ENCODE data around the gene SPDEF. TPM values are rescaled to one million over a fixed set of nuclear protein-coding genes. Genes with fewer than 3 reads are reported as not detected.

The SPDEF gene
- polyA plus RNA-seq, 3 donors: 0.05 TPM; not detected in 2

GRCh38 chr6:34544776-34545471 is 11.2 kb downstream of the SPDEF start:
- H3K36me3 Mint-ChIP-seq: no peaks in the 10 kb centered on the region
- H3K9me3 Mint-ChIP-seq: no peaks in the 10 kb centered on the region
- no peak for TF ChIP-seq CTCF (IDR thresholded peaks at IDR 0.05)
- Histone ChIP-seq H2AFZ (ENCODE audit: insufficient read depth, low read depth, low read length, poor library complexity, severe bottlenecking) (no peak overlapping the region), H3K27me3 (ENCODE audit: control insufficient read depth in 2 of 2, insufficient read depth in 2 of 2, low read length in 2 of 2) (no peaks in the 10 kb centered on the region), H3K4me3 (replicated peaks in 1 of 3; ENCODE audit: low read depth in 2 of 3, low read length in 3 of 3) (no peak overlapping the region), H3K27ac (ENCODE audit: low read depth in 1 of 2, low read length in 2 of 2) (no peak overlapping the region), H3K79me2 (ENCODE audit: insufficient read depth, low read length) (no peaks in the 10 kb centered on the region), H3K4me2 (replicated peaks; ENCODE audit: extremely low read depth, low read length, poor library complexity, severe bottlenecking) (no peak overlapping the region), H3K9ac (ENCODE audit: insufficient read depth, low read length, poor library complexity, severe bottlenecking) (no peak overlapping the region), H3K9me3 (replicated peaks in 1 of 2; ENCODE audit: control insufficient read depth in 1 of 2, insufficient read depth in 1 of 2, low read length in 2 of 2) (no peaks in the 10 kb centered on the region), H3K36me3 (replicated peaks in 1 of 2; ENCODE audit: control insufficient read depth in 1 of 2, insufficient read depth in 2 of 2, low read length in 2 of 2) (no peaks in the 10 kb centered on the region), H3K4me1 (ENCODE audit: control insufficient read depth in 1 of 2, insufficient read depth in 2 of 2, low read length in 2 of 2) (no peaks in the 10 kb centered on the region), H4K20me1 (ENCODE audit: insufficient read depth, low read length) (no peaks in the 10 kb centered on the region)
- no peak overlapping the region for H3K4me3 Mint-ChIP-seq
- no peaks in the 10 kb centered on the region for H3K4me1 Mint-ChIP-seq
- no peak for DNase-seq
- intact Hi-C loops (cut with micrococcal nuclease): no loop called here
- WGBS (ENCODE audit: insufficient coverage): 93% methylated on average over 7 of the region's 13 CpGs
- H3K27ac Mint-ChIP-seq: no peak overlapping the region
- H3K27me3 Mint-ChIP-seq (ENCODE audit: low read depth in 3 of 3): peaks cover 0 to 5% (median 2%) of the 10 kb centered on the region in 3 donors

GRCh38 chr6:34544052-34544604 is 12.0 kb downstream of the SPDEF start:
- H3K27me3 Mint-ChIP-seq (ENCODE audit: low read depth in 3 of 3): peaks cover 0 to 5% (median 2%) of the 10 kb centered on the region in 3 donors
- Histone ChIP-seq H3K9ac (ENCODE audit: insufficient read depth, low read length, poor library complexity, severe bottlenecking) (no peak overlapping the region), H3K27ac (ENCODE audit: low read depth in 1 of 2, low read length in 2 of 2) (no peak overlapping the region), H3K4me2 (replicated peaks; ENCODE audit: extremely low read depth, low read length, poor library complexity, severe bottlenecking) (no peak overlapping the region), H3K9me3 (replicated peaks in 1 of 2; ENCODE audit: control insufficient read depth in 1 of 2, insufficient read depth in 1 of 2, low read length in 2 of 2) (no peaks in the 10 kb centered on the region), H3K27me3 (ENCODE audit: control insufficient read depth in 2 of 2, insufficient read depth in 2 of 2, low read length in 2 of 2) (no peaks in the 10 kb centered on the region), H2AFZ (ENCODE audit: insufficient read depth, low read depth, low read length, poor library complexity, severe bottlenecking) (no peak overlapping the region), H4K20me1 (ENCODE audit: insufficient read depth, low read length) (no peaks in the 10 kb centered on the region), H3K4me1 (ENCODE audit: control insufficient read depth in 1 of 2, insufficient read depth in 2 of 2, low read length in 2 of 2) (no peaks in the 10 kb centered on the region), H3K79me2 (ENCODE audit: insufficient read depth, low read length) (no peaks in the 10 kb centered on the region), H3K36me3 (replicated peaks in 1 of 2; ENCODE audit: control insufficient read depth in 1 of 2, insufficient read depth in 2 of 2, low read length in 2 of 2) (no peaks in the 10 kb centered on the region), H3K4me3 (replicated peaks in 1 of 3; ENCODE audit: low read depth in 2 of 3, low read length in 3 of 3) (no peak overlapping the region)
- intact Hi-C loops (cut with micrococcal nuclease): no loop called here
- TF ChIP-seq CTCF (IDR thresholded peaks at IDR 0.05): no peak
- no peak overlapping the region for H3K4me3 Mint-ChIP-seq
- H3K4me1 Mint-ChIP-seq: no peaks in the 10 kb centered on the region
- 97% methylated on average over 26 of the region's 27 CpGs for WGBS (ENCODE audit: insufficient coverage)
- no peak overlapping the region for H3K27ac Mint-ChIP-seq
- no peak for DNase-seq
- H3K9me3 Mint-ChIP-seq: no peaks in the 10 kb centered on the region
- no peaks in the 10 kb centered on the region for H3K36me3 Mint-ChIP-seq

Data from CD14-positive monocyte (primary cell).